IMR-90 (cell line): ENCODE data around the gene KCNE4. TPM values are rescaled to one million over a fixed set of nuclear protein-coding genes. Genes with fewer than 3 reads are reported as not detected.

Experiments used
- ATAC-seq: fragments of 200-7000 bp; cut with Tn5 transposase; 2 replicates; pipeline ENCODE4 v1.9.1; 2020; ENCODE audit warnings: low read depth, mild to moderate bottlenecking, moderate library complexity
- BruUV-seq: library from RNA; stranded (reverse); fragments of 400-500 nt; replicated peaks from 2 replicates; lab custom pipeline; 2021; lab: Mats Ljungman, UMichigan
- CTCF ChIA-PET: fragments of 300-600 bp; formaldehyde crosslinking; extraction: SDS; loops from one replicate; lab custom pipeline; 2021; ENCODE audit warnings: antibody characterized with exemption; lab: Yijun Ruan, JAX
- POLR2A ChIA-PET: fragments of 300-600 bp; sonication (Branson Sonifier 250); formaldehyde crosslinking; loops from one replicate; lab custom pipeline; 2022; ENCODE audit warnings: antibody characterized with exemption; ENCODE audit not compliant: unreplicated experiment; lab: Charles Lee
- DNase-seq: peaks from one replicate; pipeline ENCODE4 v3.0.0; 2013
- H2AFZ ChIP-seq: replicated peaks from 2 replicates; pipeline ENCODE3; 2013; ENCODE audit warnings: low read length, mild to moderate bottlenecking; ENCODE audit not compliant: poor library complexity
- H2AK5ac ChIP-seq: 2 replicates; pipeline ENCODE4 v1.6.1; 2013; ENCODE audit warnings: low read depth, low read length, inconsistent platforms
- H2AK9ac ChIP-seq: replicated peaks from 2 replicates; pipeline ENCODE3; 2013; ENCODE audit warnings: mild to moderate bottlenecking, low read depth, low read length, moderate library complexity; ENCODE audit not compliant: poor library complexity
- H2BK120ac ChIP-seq: 2 replicates; pipeline ENCODE4 v1.6.1; 2013; ENCODE audit warnings: low read depth, low read length, inconsistent platforms
- H2BK15ac ChIP-seq: 3 replicates; pipeline ENCODE4 v1.6.1; 2013; ENCODE audit warnings: low read depth, low read length, inconsistent platforms
- H2BK20ac ChIP-seq: 2 replicates; pipeline ENCODE4 v1.6.1; 2013; ENCODE audit warnings: low read depth, mild to moderate bottlenecking, inconsistent platforms, low read length, moderate library complexity
- H2BK5ac ChIP-seq: 2 replicates; pipeline ENCODE4 v1.6.1; 2013; ENCODE audit warnings: mild to moderate bottlenecking, low read depth, low read length, inconsistent platforms; ENCODE audit not compliant: poor library complexity, severe bottlenecking
- H3K14ac ChIP-seq: replicated peaks from 2 replicates; pipeline ENCODE4 v1.6.1; 2013; ENCODE audit warnings: low read depth, low read length, inconsistent platforms
- H3K18ac ChIP-seq: 2 replicates; pipeline ENCODE4 v1.6.1; 2013; ENCODE audit warnings: low read depth, low read length, control low read depth
- H3K23ac ChIP-seq: 2 replicates; pipeline ENCODE4 v1.6.1; 2013; ENCODE audit warnings: low read depth, low read length, inconsistent platforms
- H3K27ac ChIP-seq: 2 replicates; pipeline ENCODE4 v1.5.1; 2013; ENCODE audit warnings: mild to moderate bottlenecking, control low read depth, low read length; ENCODE audit not compliant: insufficient read depth
- H3K27me3 ChIP-seq: 2 replicates; pipeline ENCODE4 v1.6.1; 2013; ENCODE audit warnings: low read length; ENCODE audit not compliant: control insufficient read depth, insufficient read depth
- H3K36me3 ChIP-seq: 2 replicates; pipeline ENCODE4 v1.6.1; 2013; ENCODE audit warnings: low read length, mixed read lengths; ENCODE audit not compliant: control insufficient read depth, insufficient read depth
- H3K4ac ChIP-seq: 2 replicates; pipeline ENCODE4 v1.6.1; 2013; ENCODE audit warnings: low read depth, low read length, inconsistent platforms
- H3K4me1 ChIP-seq: 2 replicates; pipeline ENCODE4 v1.6.1; 2013; ENCODE audit warnings: low read length, mixed read lengths; ENCODE audit not compliant: control insufficient read depth, insufficient read depth
- H3K4me2 ChIP-seq: 2 replicates; pipeline ENCODE4 v1.6.1; 2013; ENCODE audit warnings: low read depth, mild to moderate bottlenecking, control low read depth, low read length, moderate library complexity
- H3K4me3 ChIP-seq: 2 replicates; pipeline ENCODE4 v1.5.1; 2013; ENCODE audit warnings: low read depth, mild to moderate bottlenecking, control low read depth, low read length, moderate library complexity; ENCODE audit not compliant: insufficient read depth
- H3K56ac ChIP-seq: 2 replicates; pipeline ENCODE4 v1.6.1; 2013; ENCODE audit warnings: low read length, inconsistent platforms; ENCODE audit not compliant: insufficient read depth; ENCODE audit errors: extremely low read depth
- H3K79me1 ChIP-seq, 2 experiments: 2 replicates each; pipeline ENCODE4 v1.6.1; 2013; ENCODE audit warnings: low read length in 2 of 2, inconsistent platforms in 1 of 2, low read depth in 1 of 2
- H3K9ac ChIP-seq: 2 replicates; pipeline ENCODE4 v1.6.1; 2013; ENCODE audit warnings: low read depth, low read length, control low read depth
- H3K9me1 ChIP-seq: 2 replicates; pipeline ENCODE4 v1.6.1; 2013; ENCODE audit warnings: low read length, inconsistent platforms; ENCODE audit not compliant: insufficient read depth
- H3K9me3 ChIP-seq: 2 replicates; pipeline ENCODE4 v1.6.1; 2013; ENCODE audit warnings: low read length; ENCODE audit not compliant: control insufficient read depth, insufficient read depth
- H4K20me1 ChIP-seq: 2 replicates; pipeline ENCODE4 v1.6.1; 2013; ENCODE audit warnings: low read length, inconsistent platforms; ENCODE audit not compliant: insufficient read depth
- H4K5ac ChIP-seq: 2 replicates; pipeline ENCODE4 v1.6.1; 2013; ENCODE audit warnings: mild to moderate bottlenecking, low read depth, low read length, control low read depth
- H4K8ac ChIP-seq, 2 experiments: 2 replicates each; pipeline ENCODE4 v1.6.1; 2013; ENCODE audit warnings: low read depth in 2 of 2, low read length in 2 of 2, control low read depth in 1 of 2, inconsistent platforms in 1 of 2
- H4K91ac ChIP-seq: 2 replicates; pipeline ENCODE4 v1.6.1; 2013; ENCODE audit warnings: low read depth, low read length, inconsistent platforms; ENCODE audit not compliant: insufficient read depth
- MAFK ChIP-seq: IDR thresholded peaks from 2 replicates; pipeline ENCODE4 v1.6.1; 2012; ENCODE audit warnings: low read depth, low read length, improper control_type of control experiment
- POLR2A ChIP-seq: IDR thresholded peaks from 2 replicates; pipeline ENCODE4 v1.6.1; 2012; ENCODE audit warnings: mild to moderate bottlenecking, low read depth, low read length
- RCOR1 ChIP-seq: IDR thresholded peaks from 2 replicates; pipeline ENCODE4 v1.6.1; 2012; ENCODE audit warnings: mild to moderate bottlenecking, low read length, improper control_type of control experiment; ENCODE audit not compliant: insufficient replicate concordance
- WGBS, 2 experiments: methylation state at CpG; one replicate each; pipeline versions ENCODE4 v1.1.5 to v1.1.7; 2013; ENCODE audit warnings: missing lambda C conversion rate in 2 of 2; ENCODE audit not compliant: insufficient read length in 1 of 2; ENCODE audit errors: extremely low coverage in 2 of 2; 5-methylcytosine and 5-hydroxymethylcytosine counted together
- dilution Hi-C: fragments of 300-500 bp; cut with HindIII; formaldehyde crosslinking; loops from one replicate; pipeline ENCODE4 v1.14.3; 2018; ENCODE audit warnings: low sequenced_read_pairs; ENCODE audit not compliant: unreplicated experiment
- in situ Hi-C: fragments of 300-500 bp; cut with MboI; formaldehyde crosslinking; loops from 3 replicates; pipeline ENCODE4 v1.14.3; 2019; ENCODE audit warnings: low sequenced_read_pairs, inconsistent platforms, mixed read lengths
- intact Hi-C: fragments of 100-400 bp; cut with micrococcal nuclease; formaldehyde crosslinking; loops from 2 replicates; pipeline ENCODE4 v1.10.0; 2022
- polyA plus RNA-seq, 3 experiments: library from polyadenylated mRNA; depleted of rRNA; stranded (reverse); fragments of >200 nt; gene quantifications; 2 replicates each; pipeline ENCODE4 v1.2.3, GENCODE V29; 2012; ENCODE audit warnings: low replicate concordance in 1 of 3
- total RNA-seq: library from RNA; depleted of rRNA; stranded (reverse); fragments of >200 nt; gene quantifications from 2 replicates; pipeline ENCODE4 v1.2.3, GENCODE V29; 2012
- TF ChIP-seq, protein P1 (sequence below): conservative IDR thresholded peaks from 2 replicates; pipeline ENCODE4 v1.5.1; 2012; ENCODE audit warnings: mild to moderate bottlenecking, low read depth, low read length, improper control_type of control experiment

Gene KCNE4
- total and polyA plus RNA-seq, 2 of the 4 experiments (the other 2 are of a cell fraction), result 6.6 to 6.8 TPM

DNA sequence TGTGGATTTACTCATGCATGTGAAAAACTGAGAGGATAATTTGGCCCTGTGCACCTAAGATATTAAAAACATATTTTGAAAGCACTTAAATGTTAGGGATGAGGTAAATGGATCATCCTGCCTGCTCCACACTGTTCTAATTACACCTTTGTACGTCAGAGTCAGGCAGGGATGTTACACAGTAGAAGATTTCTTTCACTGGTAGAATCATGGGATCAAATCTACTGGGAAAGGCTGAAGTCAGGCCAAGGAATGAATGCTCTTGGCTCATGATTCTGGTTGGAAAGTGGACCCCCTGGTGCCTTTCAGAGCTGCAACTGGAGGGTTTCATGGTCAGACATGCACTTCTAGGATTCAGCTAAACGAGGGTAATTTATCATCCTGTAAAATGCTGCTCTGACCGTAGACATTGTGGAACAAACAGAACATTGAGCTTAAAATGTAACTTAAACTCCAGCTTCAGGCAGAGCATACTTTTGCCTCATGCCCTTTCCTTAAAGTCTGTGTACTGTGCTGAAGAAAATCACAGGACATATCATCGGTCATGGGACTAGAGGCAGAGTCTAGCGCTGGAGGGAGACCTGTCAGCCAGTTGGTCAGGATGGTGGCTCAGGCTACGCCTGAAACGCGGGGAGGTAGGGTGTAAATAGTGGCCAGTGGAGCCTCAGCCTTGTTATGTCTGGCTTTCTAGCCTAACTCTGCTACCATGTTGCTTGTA, 4.9 kb downstream of the KCNE4 start:
- H3K4me2 ChIP-seq, result no peak overlapping the region
- WGBS, 2 experiments, result 42% methylated on average over 3 of the region's 8 CpGs; no CpG with 5 or more reads in 1 of the 2 experiments
- POLR2A ChIA-PET, result no interaction called here

More for the DNA sequence above, 4.9 kb downstream of the KCNE4 start:
- Histone ChIP-seq H4K20me1 (no peaks in the 10 kb centered on the region), H3K9me1 (peaks cover 12% of the 10 kb centered on the region), H2BK15ac (no peak overlapping the region), H4K91ac (no peak overlapping the region; the same call in 1 of the 2 replicates), H2BK20ac (0 out of 2 replicates have a peak overlapping the region, but pooled peaks have one; percentile 9), H4K8ac (no peak overlapping the region), H3K9me3 (no peaks in the 10 kb centered on the region), H3K56ac (no peak overlapping the region), H3K27ac (no peak overlapping the region), H2BK5ac (no peak overlapping the region), H3K4me3 (no peak overlapping the region), H3K79me1 (peaks cover 6 to 21% of the 10 kb centered on the region in 2 experiments; a peak in 3 of 4 replicates), H2BK120ac (0 out of 2 replicates have a peak overlapping the region, but pooled peaks have one; percentile 16), H3K14ac (0 out of 2 replicates have a peak overlapping the region, but pooled peaks have one; percentile 27), H2AFZ (no peak overlapping the region), H2AK5ac (no peak overlapping the region), H3K18ac (peak overlapping the region; percentile 30; the same call in 1 of the 2 replicates), H3K36me3 (no peaks in the 10 kb centered on the region), H4K5ac (no peak overlapping the region), H3K27me3 (no peaks in the 10 kb centered on the region), H3K23ac (peak overlapping the region; percentile 19; the same call in 1 of the 2 replicates), H2AK9ac (no peak overlapping the region), H3K4me1 (peaks cover 29% of the 10 kb centered on the region), H3K9ac (no peak overlapping the region), H3K4ac (peak overlapping the region; percentile 14; the same call in 1 of the 2 replicates)
- TF ChIP-seq, protein P1, sequence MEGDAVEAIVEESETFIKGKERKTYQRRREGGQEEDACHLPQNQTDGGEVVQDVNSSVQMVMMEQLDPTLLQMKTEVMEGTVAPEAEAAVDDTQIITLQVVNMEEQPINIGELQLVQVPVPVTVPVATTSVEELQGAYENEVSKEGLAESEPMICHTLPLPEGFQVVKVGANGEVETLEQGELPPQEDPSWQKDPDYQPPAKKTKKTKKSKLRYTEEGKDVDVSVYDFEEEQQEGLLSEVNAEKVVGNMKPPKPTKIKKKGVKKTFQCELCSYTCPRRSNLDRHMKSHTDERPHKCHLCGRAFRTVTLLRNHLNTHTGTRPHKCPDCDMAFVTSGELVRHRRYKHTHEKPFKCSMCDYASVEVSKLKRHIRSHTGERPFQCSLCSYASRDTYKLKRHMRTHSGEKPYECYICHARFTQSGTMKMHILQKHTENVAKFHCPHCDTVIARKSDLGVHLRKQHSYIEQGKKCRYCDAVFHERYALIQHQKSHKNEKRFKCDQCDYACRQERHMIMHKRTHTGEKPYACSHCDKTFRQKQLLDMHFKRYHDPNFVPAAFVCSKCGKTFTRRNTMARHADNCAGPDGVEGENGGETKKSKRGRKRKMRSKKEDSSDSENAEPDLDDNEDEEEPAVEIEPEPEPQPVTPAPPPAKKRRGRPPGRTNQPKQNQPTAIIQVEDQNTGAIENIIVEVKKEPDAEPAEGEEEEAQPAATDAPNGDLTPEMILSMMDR, result no peak
- peak; percentile 16; the same call in 1 of the 2 replicates for TF ChIP-seq POLR2A
- no peak for TF ChIP-seq RCOR1
- no peak for TF ChIP-seq MAFK
- CTCF ChIA-PET, result interaction anchor here (0.7 kb wide), 1 partner anchor 10 kb away, joined by 3 read pairs; no protein-coding TSS in a partner anchor
- peak; percentile 60 for DNase-seq
- no TSS peak for BruUV-seq
- ATAC-seq, result no peak
- in situ Hi-C loops (no loop called here), dilution Hi-C loops (no loop called here), intact Hi-C loops (loop anchor here (10.0 kb wide), 2 partner anchors 408 to 558 kb away; no protein-coding TSS in a partner anchor)
